ENCODE data around the gene SPOCD1. TPM values are rescaled to one million over a fixed set of nuclear protein-coding genes. Genes with fewer than 3 reads are reported as not detected.

Gene SPOCD1
- polyA plus RNA-seq, 1 of the 3 experiments (the other 2 are of a cell fraction), result 10.7 TPM

- TF ChIP-seq MAX (IDR thresholded peaks at IDR 0.05; ENCODE audit: low read depth) (no peak), RXRA (IDR thresholded peaks at IDR 0.05; ENCODE audit: borderline replicate concordance, low read depth) (no peak), EZH2phosphoT487 (IDR thresholded peaks at IDR 0.05; ENCODE audit: borderline replicate concordance, low read depth) (no peak), RCOR1 (IDR thresholded peaks at IDR 0.05; ENCODE audit: low read length) (no peak), FOSL2 (IDR thresholded peaks at IDR 0.05; ENCODE audit: borderline replicate concordance, low read depth) (no peak), FOXM1 (IDR thresholded peaks at IDR 0.05; ENCODE audit: low read depth) (no peak), EP300 (IDR thresholded peaks at IDR 0.05; ENCODE audit: borderline replicate concordance in 1 of 2, low read depth in 1 of 2, low read length in 1 of 2) (no peak)
- TF ChIP-seq, protein P1, sequence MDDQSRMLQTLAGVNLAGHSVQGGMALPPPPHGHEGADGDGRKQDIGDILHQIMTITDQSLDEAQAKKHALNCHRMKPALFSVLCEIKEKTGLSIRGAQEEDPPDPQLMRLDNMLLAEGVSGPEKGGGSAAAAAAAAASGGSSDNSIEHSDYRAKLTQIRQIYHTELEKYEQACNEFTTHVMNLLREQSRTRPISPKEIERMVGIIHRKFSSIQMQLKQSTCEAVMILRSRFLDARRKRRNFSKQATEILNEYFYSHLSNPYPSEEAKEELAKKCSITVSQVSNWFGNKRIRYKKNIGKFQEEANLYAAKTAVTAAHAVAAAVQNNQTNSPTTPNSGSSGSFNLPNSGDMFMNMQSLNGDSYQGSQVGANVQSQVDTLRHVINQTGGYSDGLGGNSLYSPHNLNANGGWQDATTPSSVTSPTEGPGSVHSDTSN (IDR thresholded peaks at IDR 0.05), result no peak
- Histone ChIP-seq H3K9me3 (no peaks in the 10 kb centered on the region), H3K4me2 (no peak overlapping the region), H3K9me2 (no peaks in the 10 kb centered on the region), H3K79me2 (ENCODE audit: insufficient read depth) (peaks cover 5% of the 10 kb centered on the region), H3K9ac (no peak overlapping the region), H3K27me3 (ENCODE audit: insufficient read depth) (no peaks in the 10 kb centered on the region), H4K20me1 (ENCODE audit: insufficient read depth) (no peaks in the 10 kb centered on the region), H2AFZ (ENCODE audit: low read depth) (no peak overlapping the region), H3K27ac (ENCODE audit: low read depth in 2 of 2, low read length in 1 of 2) (no peak overlapping the region), H3K36me3 (replicated peaks in 1 of 2; ENCODE audit: control insufficient read depth in 1 of 2, insufficient read depth in 2 of 2, low read length in 1 of 2) (no peaks in the 10 kb centered on the region), H3F3A (replicated peaks; ENCODE audit: insufficient read depth) (peaks cover 3% of the 10 kb centered on the region), H3K4me1 (ENCODE audit: control insufficient read depth in 1 of 2, insufficient read depth in 2 of 2, low read depth in 1 of 2, low read length in 1 of 2) (peaks cover 12 to 34% of the 10 kb centered on the region in 2 experiments; a peak in 3 of 4 replicates), H3K4me3 (ENCODE audit: low read depth in 2 of 2, low read length in 1 of 2) (no peak overlapping the region)
- no peak for DNase-seq
- ChIA-PET POLR2A (no interaction called here), CTCF (interaction anchor here (1.2 to 21.1 kb wide), 6 partner anchors 19 to 173 kb away, joined by 3 to 707 read pairs (median 34); partner anchors contain the start of gene ADGRB2)
- WGBS (ENCODE audit: low lambda C conversion rate), result 97% methylated on average over 10 of the region's 11 CpGs
Observed at GRCh38 chr1:31792116-31792515, 23.7 kb downstream of the SPOCD1 start.

DNA sequence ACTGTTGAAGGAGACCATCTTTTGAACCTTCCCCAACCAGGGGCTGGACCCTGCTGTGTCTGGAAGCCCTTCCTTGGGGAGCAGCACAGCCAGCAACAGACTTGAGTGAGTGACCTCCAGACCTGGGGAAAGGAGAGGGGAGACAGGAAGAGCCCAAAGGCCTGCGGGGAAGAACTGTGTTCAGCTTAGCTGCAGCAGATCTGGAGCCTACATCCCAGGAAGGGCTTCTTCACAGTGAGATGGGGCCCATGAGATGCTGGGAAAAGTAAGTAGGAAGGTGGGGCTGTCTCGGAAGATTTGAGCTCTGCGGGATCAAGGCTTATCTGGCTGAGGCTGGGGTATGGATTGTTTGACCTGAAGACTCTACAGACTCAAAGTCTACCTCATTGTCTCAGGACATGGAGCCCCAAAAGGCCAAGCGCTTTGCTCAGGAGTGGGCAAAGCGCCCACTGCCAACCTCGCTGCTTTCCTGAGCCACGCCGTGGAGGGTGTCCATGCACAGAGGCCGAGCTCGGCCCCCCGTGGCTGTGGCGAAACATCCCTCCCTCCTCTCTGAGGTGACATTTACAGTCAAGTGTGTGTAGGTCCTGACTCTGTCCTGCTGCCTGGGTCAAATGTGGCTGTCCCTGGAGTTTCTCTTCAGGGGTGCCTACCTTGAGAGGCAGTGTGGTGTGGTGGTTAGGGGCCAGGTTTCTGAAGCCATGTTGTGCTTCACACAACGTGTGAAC is 24.5 kb downstream of the SPOCD1 start:
- ChIA-PET POLR2A (interaction anchor here (1.1 kb wide), 1 partner anchor 125 kb away, joined by 3 read pairs; no protein-coding TSS in a partner anchor), CTCF (interaction anchor here (1.0 to 21.1 kb wide), 12 partner anchors 10 to 227 kb away, joined by 3 to 707 read pairs (median 50); partner anchors contain the start of genes ADGRB2 and SPOCD1)
- Histone ChIP-seq H2AFZ (ENCODE audit: low read depth) (no peak overlapping the region), H3K27ac (ENCODE audit: low read depth in 2 of 2, low read length in 1 of 2) (no peak overlapping the region), H3K9me2 (no peaks in the 10 kb centered on the region), H3K36me3 (replicated peaks in 1 of 2; ENCODE audit: control insufficient read depth in 1 of 2, insufficient read depth in 2 of 2, low read length in 1 of 2) (no peaks in the 10 kb centered on the region), H3K4me2 (no peak overlapping the region), H3K4me1 (ENCODE audit: control insufficient read depth in 1 of 2, insufficient read depth in 2 of 2, low read depth in 1 of 2, low read length in 1 of 2) (peaks cover 5 to 41% of the 10 kb centered on the region in 2 experiments; a peak in 3 of 4 replicates), H3K27me3 (ENCODE audit: insufficient read depth) (no peaks in the 10 kb centered on the region), H3K9me3 (no peaks in the 10 kb centered on the region), H3F3A (replicated peaks; ENCODE audit: insufficient read depth) (peaks cover 3% of the 10 kb centered on the region), H3K4me3 (ENCODE audit: low read depth in 2 of 2, low read length in 1 of 2) (no peak overlapping the region), H3K9ac (no peak overlapping the region), H4K20me1 (ENCODE audit: insufficient read depth) (no peaks in the 10 kb centered on the region), H3K79me2 (ENCODE audit: insufficient read depth) (no peaks in the 10 kb centered on the region; the same call in 1 of the 2 replicates)
- 89% methylated on average over 7 of the region's 13 CpGs for whole genome bisulfite sequencing (ENCODE audit: low lambda C conversion rate)
- no peak for TF ChIP-seq POLR2AphosphoS5 (IDR thresholded peaks at IDR 0.05; ENCODE audit: low read depth, low read length)
- no peak for TF ChIP-seq EP300 (IDR thresholded peaks at IDR 0.05; ENCODE audit: borderline replicate concordance in 1 of 2, low read depth in 1 of 2, low read length in 1 of 2)
- TF ChIP-seq GATA2 (CRISPR knock-in tag; IDR thresholded peaks at IDR 0.05), result no peak
- TF ChIP-seq GABPA (IDR thresholded peaks at IDR 0.05; ENCODE audit: low read depth), result no peak
- DNase-seq, result no peak

Measured in SK-N-SH (cell line).